ENCODE measurements around the gene SP8. TPM values are rescaled to one million over a fixed set of nuclear protein-coding genes. Genes with fewer than 3 reads are reported as not detected.
"Not testable (repeated sequence)": the region's sequence is repeated elsewhere in the genome, so short reads cannot be mapped to it uniquely, and the experiment has no call there.

Gene SP8
- total RNA-seq, 1 experiment from 2014 or later = 63.6 TPM

- Mint-ChIP-seq H3K9me3 (peaks cover 6% of the 10 kb centered on the region), H3K4me3 (no peak overlapping the region), H3K27me3 (ENCODE audit: low read depth) (no peaks in the 10 kb centered on the region; the same call in 1 of the 2 replicates), H3K27ac (no peak overlapping the region; the same call in 1 of the 2 replicates), H3K36me3 (no peaks in the 10 kb centered on the region), H3K4me1 (peaks cover 28% of the 10 kb centered on the region)
- CTCF ChIA-PET = interaction anchor here (1.0 kb wide), 1 partner anchor 429 kb away, joined by 3 read pairs; no protein-coding TSS in a partner anchor
- POLR2A ChIA-PET = no interaction called here
- DNase-seq (ENCODE audit: low spot score) (no peak), ATAC-seq (no peak)
- TF ChIP-seq ATF3 (CRISPR knock-in tag; conservative IDR thresholded peaks at IDR 0.05) = no peak
- TF ChIP-seq ZNF219 (CRISPR knock-in tag; IDR thresholded peaks at IDR 0.05; ENCODE audit: borderline replicate concordance) = no peak
- TF ChIP-seq, protein P1, sequence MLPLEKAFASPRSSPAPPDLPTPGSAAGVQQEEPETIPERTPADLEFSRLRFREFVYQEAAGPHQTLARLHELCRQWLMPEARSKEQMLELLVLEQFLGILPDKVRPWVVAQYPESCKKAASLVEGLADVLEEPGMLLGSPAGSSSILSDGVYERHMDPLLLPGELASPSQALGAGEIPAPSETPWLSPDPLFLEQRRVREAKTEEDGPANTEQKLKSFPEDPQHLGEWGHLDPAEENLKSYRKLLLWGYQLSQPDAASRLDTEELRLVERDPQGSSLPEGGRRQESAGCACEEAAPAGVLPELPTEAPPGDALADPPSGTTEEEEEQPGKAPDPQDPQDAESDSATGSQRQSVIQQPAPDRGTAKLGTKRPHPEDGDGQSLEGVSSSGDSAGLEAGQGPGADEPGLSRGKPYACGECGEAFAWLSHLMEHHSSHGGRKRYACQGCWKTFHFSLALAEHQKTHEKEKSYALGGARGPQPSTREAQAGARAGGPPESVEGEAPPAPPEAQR (CRISPR knock-in tag; IDR thresholded peaks at IDR 0.05) = no peak
- TF ChIP-seq JUN (CRISPR knock-in tag; IDR thresholded peaks at IDR 0.05) = no peak
- no peak for TF ChIP-seq TCF7 (CRISPR knock-in tag; IDR thresholded peaks at IDR 0.05; ENCODE audit: low read depth)
- TF ChIP-seq NR1H2 (CRISPR knock-in tag; IDR thresholded peaks at IDR 0.05) = no peak
- no peak for TF ChIP-seq ZNF671 (CRISPR knock-in tag; IDR thresholded peaks at IDR 0.05)
- no peak for TF ChIP-seq IRF2 (CRISPR knock-in tag; IDR thresholded peaks at IDR 0.05; ENCODE audit: borderline replicate concordance, low read depth)
- TF ChIP-seq, protein P2, sequence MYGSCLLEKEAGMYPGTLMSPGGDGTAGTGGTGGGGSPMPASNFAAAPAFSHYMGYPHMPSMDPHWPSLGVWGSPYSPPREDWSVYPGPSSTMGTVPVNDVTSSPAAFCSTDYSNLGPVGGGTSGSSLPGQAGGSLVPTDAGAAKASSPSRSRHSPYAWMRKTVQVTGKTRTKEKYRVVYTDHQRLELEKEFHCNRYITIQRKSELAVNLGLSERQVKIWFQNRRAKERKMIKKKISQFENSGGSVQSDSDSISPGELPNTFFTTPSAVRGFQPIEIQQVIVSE (CRISPR knock-in tag; IDR thresholded peaks at IDR 0.05; ENCODE audit: borderline replicate concordance) = no peak
- TF ChIP-seq PRDM15 (CRISPR knock-in tag; IDR thresholded peaks at IDR 0.05) = no peak
- no peak for TF ChIP-seq ZNF138 (CRISPR knock-in tag; conservative IDR thresholded peaks at IDR 0.05)
- TF ChIP-seq ZNF512 (CRISPR knock-in tag; IDR thresholded peaks at IDR 0.05; ENCODE audit: borderline replicate concordance) = no peak
- TF ChIP-seq, protein P3, sequence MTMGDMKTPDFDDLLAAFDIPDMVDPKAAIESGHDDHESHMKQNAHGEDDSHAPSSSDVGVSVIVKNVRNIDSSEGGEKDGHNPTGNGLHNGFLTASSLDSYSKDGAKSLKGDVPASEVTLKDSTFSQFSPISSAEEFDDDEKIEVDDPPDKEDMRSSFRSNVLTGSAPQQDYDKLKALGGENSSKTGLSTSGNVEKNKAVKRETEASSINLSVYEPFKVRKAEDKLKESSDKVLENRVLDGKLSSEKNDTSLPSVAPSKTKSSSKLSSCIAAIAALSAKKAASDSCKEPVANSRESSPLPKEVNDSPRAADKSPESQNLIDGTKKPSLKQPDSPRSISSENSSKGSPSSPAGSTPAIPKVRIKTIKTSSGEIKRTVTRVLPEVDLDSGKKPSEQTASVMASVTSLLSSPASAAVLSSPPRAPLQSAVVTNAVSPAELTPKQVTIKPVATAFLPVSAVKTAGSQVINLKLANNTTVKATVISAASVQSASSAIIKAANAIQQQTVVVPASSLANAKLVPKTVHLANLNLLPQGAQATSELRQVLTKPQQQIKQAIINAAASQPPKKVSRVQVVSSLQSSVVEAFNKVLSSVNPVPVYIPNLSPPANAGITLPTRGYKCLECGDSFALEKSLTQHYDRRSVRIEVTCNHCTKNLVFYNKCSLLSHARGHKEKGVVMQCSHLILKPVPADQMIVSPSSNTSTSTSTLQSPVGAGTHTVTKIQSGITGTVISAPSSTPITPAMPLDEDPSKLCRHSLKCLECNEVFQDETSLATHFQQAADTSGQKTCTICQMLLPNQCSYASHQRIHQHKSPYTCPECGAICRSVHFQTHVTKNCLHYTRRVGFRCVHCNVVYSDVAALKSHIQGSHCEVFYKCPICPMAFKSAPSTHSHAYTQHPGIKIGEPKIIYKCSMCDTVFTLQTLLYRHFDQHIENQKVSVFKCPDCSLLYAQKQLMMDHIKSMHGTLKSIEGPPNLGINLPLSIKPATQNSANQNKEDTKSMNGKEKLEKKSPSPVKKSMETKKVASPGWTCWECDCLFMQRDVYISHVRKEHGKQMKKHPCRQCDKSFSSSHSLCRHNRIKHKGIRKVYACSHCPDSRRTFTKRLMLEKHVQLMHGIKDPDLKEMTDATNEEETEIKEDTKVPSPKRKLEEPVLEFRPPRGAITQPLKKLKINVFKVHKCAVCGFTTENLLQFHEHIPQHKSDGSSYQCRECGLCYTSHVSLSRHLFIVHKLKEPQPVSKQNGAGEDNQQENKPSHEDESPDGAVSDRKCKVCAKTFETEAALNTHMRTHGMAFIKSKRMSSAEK (CRISPR knock-in tag; IDR thresholded peaks at IDR 0.05; ENCODE audit: borderline replicate concordance) = no peak
- no peak for TF ChIP-seq PRRX2 (CRISPR knock-in tag; IDR thresholded peaks at IDR 0.05)
- TF ChIP-seq KAT7 (CRISPR knock-in tag; IDR thresholded peaks at IDR 0.05; ENCODE audit: borderline replicate concordance) = no peak
- TF ChIP-seq ELF4 (CRISPR knock-in tag; IDR thresholded peaks at IDR 0.05; ENCODE audit: low read depth) = no peak
- TF ChIP-seq ZNF263 (CRISPR knock-in tag; IDR thresholded peaks at IDR 0.05; ENCODE audit: low read depth) = no peak
Observed at GRCh38 chr7:20825555-20825954, 38.9 kb upstream of the SP8 start.

- POLR2A ChIA-PET; H3K4me3 Mint-ChIP-seq; H3K27me3 Mint-ChIP-seq (ENCODE audit: low read depth); ATAC-seq; H3K27ac Mint-ChIP-seq; H3K36me3 Mint-ChIP-seq; CTCF ChIA-PET; DNase-seq (ENCODE audit: low spot score); H3K9me3 Mint-ChIP-seq: not testable (repeated sequence)
- H3K4me1 Mint-ChIP-seq = peaks cover 24% of the 10 kb centered on the region
Observed at GRCh38 chr7:20821390-20821789, 34.7 kb upstream of the SP8 start.

Measured in WTC11 (cell line).